HepG2 (cell line): ENCODE data around the gene SNF8. TPM values are rescaled to one million over a fixed set of nuclear protein-coding genes. Genes with fewer than 3 reads are reported as not detected.

Experiments
- ATAC-seq: fragments of 200-7000 bp; cut with Tn5 transposase; 3 replicates; pipeline ENCODE4 v1.9.1; 2020; ENCODE audit warnings: mild to moderate bottlenecking, moderate library complexity
- BruUV-seq: library from RNA; stranded (reverse); fragments of 400-500 nt; replicated peaks from 2 replicates; lab custom pipeline; 2021; lab: Mats Ljungman, UMichigan
- CTCF ChIA-PET: fragments of 300-600 bp; formaldehyde crosslinking; extraction: SDS; loops from one replicate; lab custom pipeline; 2021; ENCODE audit warnings: low total read pairs, inconsistent platforms, low intra/inter-chr PET ratio; lab: Yijun Ruan, JAX
- POLR2A ChIA-PET: fragments of 350-600 bp; sonication (Branson Sonifier 250); formaldehyde crosslinking; loops from one replicate; lab custom pipeline; 2020; ENCODE audit warnings: antibody characterized with exemption, inconsistent platforms; lab: Yijun Ruan, JAX
- DNase-seq: peaks from one replicate; pipeline ENCODE4 v3.0.0-alpha.2; 2015; ENCODE audit warnings: low spot score
- FAIRE-seq: peaks from 3 replicates; lab custom pipeline; 2011; peaks lifted over from hg19 to GRCh38; lab: Jason Lieb, UNC
- H2AFZ ChIP-seq: one replicate; pipeline ENCODE4 v1.6.1; 2011; ENCODE audit warnings: low read length, inconsistent platforms
- H3K27ac ChIP-seq: fragments of 300-600 bp; 3 replicates; pipeline ENCODE4 v1.8.0; 2011; ENCODE audit warnings: mixed run types, mild to moderate bottlenecking, mixed read lengths, low read length, inconsistent platforms; ENCODE audit not compliant: insufficient read depth; ENCODE audit errors: extremely low read length
- H3K27me3 ChIP-seq, 2 experiments: fragments of 200-600 bp in 1 of 2; 2 replicates in 1 of 2; 3 replicates in 1 of 2; pipeline versions ENCODE4 v1.6.0 to v1.8.0; 2011; ENCODE audit warnings: low read length in 2 of 2, mild to moderate bottlenecking in 2 of 2, moderate library complexity in 2 of 2, inconsistent platforms in 1 of 2; ENCODE audit not compliant: insufficient read depth in 2 of 2, control insufficient read depth in 1 of 2
- H3K36me3 ChIP-seq, 2 experiments: fragments of 200-600 bp in 1 of 2; replicated peaks in 1 of 2; 2 replicates in 1 of 2; 3 replicates in 1 of 2; pipeline versions ENCODE4 v1.5.1 to v1.8.0; 2011; ENCODE audit warnings: low read length in 2 of 2, inconsistent platforms in 1 of 2; ENCODE audit not compliant: insufficient read depth in 2 of 2, control insufficient read depth in 1 of 2
- H3K4me1 ChIP-seq: 2 replicates; pipeline ENCODE4 v1.5.1; 2012; ENCODE audit warnings: low read length, inconsistent platforms; ENCODE audit not compliant: insufficient read depth
- H3K4me2 ChIP-seq: 2 replicates; pipeline ENCODE4 v1.6.0; 2011; ENCODE audit warnings: low read depth, low read length, inconsistent platforms
- H3K4me3 ChIP-seq, 3 experiments: fragments of 200-600 bp in 1 of 3; sonication (generic), shearing (Covaris generic) in 1 of 3; replicated peaks in 1 of 3; 2 replicates each; pipeline ENCODE4 v1.5.1; 2011 to 2016; ENCODE audit warnings: low read length in 3 of 3, inconsistent platforms in 2 of 3, low read depth in 2 of 3, mild to moderate bottlenecking in 2 of 3, control low read depth in 1 of 3, mixed read lengths in 1 of 3; ENCODE audit not compliant: insufficient read depth in 1 of 3
- H3K79me2 ChIP-seq: one replicate; pipeline ENCODE4 v1.6.1; 2011; ENCODE audit warnings: low read length, inconsistent platforms; ENCODE audit not compliant: insufficient read depth
- H3K9ac ChIP-seq: 2 replicates; pipeline ENCODE4 v1.6.0; 2011; ENCODE audit warnings: mild to moderate bottlenecking, low read depth, low read length, inconsistent platforms; ENCODE audit not compliant: insufficient read depth
- H3K9me3 ChIP-seq: 2 replicates; pipeline ENCODE4 v1.5.1; 2012; ENCODE audit warnings: mild to moderate bottlenecking, low read length
- H4K20me1 ChIP-seq: 2 replicates; pipeline ENCODE4 v1.6.0; 2011; ENCODE audit warnings: inconsistent platforms, mild to moderate bottlenecking, low read length, moderate library complexity; ENCODE audit not compliant: insufficient read depth
- IRF2 ChIP-seq: IDR thresholded peaks from 2 replicates; pipeline ENCODE4 v1.6.1; 2018; ENCODE audit warnings: missing genetic modification reagents, missing compliant biosample characterization
- KLF12 ChIP-seq: sonication (generic); formaldehyde crosslinking; IDR thresholded peaks from 2 replicates; pipeline ENCODE4 v1.4.0; 2020; ENCODE audit warnings: missing genetic modification reagents, borderline replicate concordance
- MAFK ChIP-seq, 2 experiments: IDR thresholded peaks in 1 of 2; conservative IDR thresholded peaks in 1 of 2; 2 replicates each; pipeline ENCODE4 v1.6.1; 2011; ENCODE audit warnings: improper control_type of control experiment in 2 of 2, low read length in 2 of 2
- TSC22D2 ChIP-seq: sonication (generic); formaldehyde crosslinking; IDR thresholded peaks from 2 replicates; pipeline ENCODE4 v1.5.1; 2020; ENCODE audit warnings: missing genetic modification reagents, mild to moderate bottlenecking, borderline replicate concordance
- ZC3H4 ChIP-seq: sonication (generic); formaldehyde crosslinking; IDR thresholded peaks from 2 replicates; pipeline ENCODE4 v1.4.0; 2020; ENCODE audit warnings: missing genetic modification reagents, borderline replicate concordance
- ZFY ChIP-seq: sonication (generic); formaldehyde crosslinking; IDR thresholded peaks from 2 replicates; pipeline ENCODE4 v1.4.0; 2020; ENCODE audit warnings: missing genetic modification reagents
- ZNF468 ChIP-seq: sonication (generic); formaldehyde crosslinking; IDR thresholded peaks from 2 replicates; pipeline ENCODE4 v1.8.0; 2022; ENCODE audit warnings: mild to moderate bottlenecking, moderate library complexity, missing genetic modification reagents
- ZNF567 ChIP-seq: sonication (generic); formaldehyde crosslinking; IDR thresholded peaks from 2 replicates; pipeline ENCODE4 v1.8.1; 2023; ENCODE audit warnings: mild to moderate bottlenecking, missing genetic modification reagents, borderline replicate concordance
- ZNF572 ChIP-seq: sonication (generic); formaldehyde crosslinking; IDR thresholded peaks from 2 replicates; pipeline ENCODE4 v1.5.1; 2020; ENCODE audit warnings: mild to moderate bottlenecking, missing genetic modification reagents
- ZNF605 ChIP-seq: sonication (generic); formaldehyde crosslinking; IDR thresholded peaks from 2 replicates; pipeline ENCODE4 v1.8.0; 2022; ENCODE audit warnings: mild to moderate bottlenecking, missing genetic modification reagents
- ZNF607 ChIP-seq: sonication (generic); formaldehyde crosslinking; IDR thresholded peaks from 2 replicates; pipeline ENCODE4 v1.5.1; 2020; ENCODE audit warnings: missing genetic modification reagents, mild to moderate bottlenecking, borderline replicate concordance
- ZNF772 ChIP-seq: sonication (generic); formaldehyde crosslinking; IDR thresholded peaks from 2 replicates; pipeline ENCODE4 v1.5.0; 2020; ENCODE audit warnings: mild to moderate bottlenecking, missing genetic modification reagents
- ZNF784 ChIP-seq: sonication (generic); formaldehyde crosslinking; IDR thresholded peaks from 2 replicates; pipeline ENCODE4 v1.5.1; 2020; ENCODE audit warnings: missing genetic modification reagents, mild to moderate bottlenecking, borderline replicate concordance
- WGBS: methylation state at CpG from one replicate; pipeline ENCODE4 v1.1.6; 2017; ENCODE audit warnings: low lambda C conversion rate; 5-methylcytosine and 5-hydroxymethylcytosine counted together
- in situ Hi-C: cut with HindIII; loops from 2 replicates; pipeline ENCODE4 v1.10.0; 2017; ENCODE audit warnings: low pct_unique_long_range_greater_than_20kb; ENCODE audit not compliant: extremely low pct_ligation_motif_present
- intact Hi-C: fragments of 100-400 bp; cut with micrococcal nuclease; formaldehyde crosslinking; loops from one replicate; pipeline ENCODE4 v1.10.0; 2022; ENCODE audit not compliant: unreplicated experiment
- polyA plus RNA-seq, 8 experiments: library from polyadenylated mRNA; depleted of rRNA in 3 of 8; stranded (reverse) in 7 of 8; unstranded in 1 of 8; fragments of >200 nt; fragmentation: Illumina TruSeq in 4 of 8; extraction: Trizol in 4 of 8; gene quantifications; 2 replicates each; pipeline versions ENCODE4 v1.2.1 to v1.2.3, GENCODE V29; 2011 to 2016; ENCODE audit warnings: low read depth in 4 of 8, missing spikeins in 1 of 8, mixed read lengths in 1 of 8; ENCODE audit not compliant: insufficient read depth in 1 of 8
- total RNA-seq, 5 experiments: library from RNA; depleted of rRNA; stranded (reverse); fragments of >200 nt; fragmentation: Illumina TruSeq; extraction: Trizol; gene quantifications; 2 replicates each; pipeline ENCODE4 v1.2.3, GENCODE V29; 2016; ENCODE audit warnings: low read depth in 1 of 5
- TF ChIP-seq, protein P1 (sequence below): sonication (generic); formaldehyde crosslinking; IDR thresholded peaks from 2 replicates; pipeline ENCODE4 v1.5.1; 2020; ENCODE audit warnings: mild to moderate bottlenecking, missing genetic modification reagents

Gene SNF8
- total and polyA plus RNA-seq, 2 of the 13 experiments (the other 11 are each of a cell fraction or from before 2014, with no cell fraction given) = 114 to 153 TPM

GRCh38 chr17:48973806-48974205, 29.2 kb upstream of the SNF8 start:
- DNase-seq (no peak), FAIRE-seq (no peak), ATAC-seq (no peak)
- Histone ChIP-seq H3K27me3 (no peaks in the 10 kb centered on the region), H3K27ac (no peak overlapping the region), H3K9ac (no peak overlapping the region), H3K4me2 (0 out of 2 replicates have a peak overlapping the region, but pooled peaks have one; percentile 9), H3K4me3 (no peak overlapping the region), H3K4me1 (peaks cover 46% of the 10 kb centered on the region), H3K36me3 (no peaks in the 10 kb centered on the region), H4K20me1 (no peaks in the 10 kb centered on the region), H2AFZ (no peak overlapping the region), H3K9me3 (no peaks in the 10 kb centered on the region), H3K79me2 (no peaks in the 10 kb centered on the region)
- in situ Hi-C loops (no loop called here), intact Hi-C loops (no loop called here)
- WGBS = 75% methylated on average over 3 of the region's 3 CpGs
- ChIA-PET CTCF (no interaction called here), POLR2A (interaction anchor here (0.9 to 7.4 kb wide), 8 partner anchors 11 to 81 kb away, joined by 3 to 268 read pairs (median 28); partner anchors contain the start of genes ATP5MC1, IGF2BP1 and SNF8)
- TF ChIP-seq TSC22D2 (CRISPR knock-in tag) = no peak
- peak; percentile 73; the same call in 1 of the 2 replicates for TF ChIP-seq ZNF605 (CRISPR knock-in tag)
- no TSS peak for BruUV-seq

DNA sequence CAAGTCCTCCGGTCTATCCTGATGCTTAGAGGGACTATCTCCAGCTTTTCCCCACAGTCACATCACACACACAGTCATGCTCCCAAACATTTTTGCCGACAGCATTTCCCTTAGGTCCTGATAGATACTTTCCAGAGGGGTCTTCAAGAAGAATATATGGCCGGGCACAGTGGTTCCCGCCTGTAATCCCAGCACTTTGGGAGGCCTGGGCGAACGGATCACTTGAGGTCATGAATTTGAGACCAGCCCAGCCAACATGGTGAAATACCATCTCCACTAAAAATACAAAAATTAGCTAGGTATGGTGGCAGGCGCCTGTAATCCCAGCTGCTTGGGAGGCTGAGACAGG, 28.1 kb upstream of the SNF8 start:
- in situ Hi-C loops (no loop called here), intact Hi-C loops (no loop called here)
- Histone ChIP-seq H3K27ac (peak overlapping the region; percentile 79), H3K9me3 (no peaks in the 10 kb centered on the region), H3K36me3 (no peaks in the 10 kb centered on the region), H4K20me1 (no peaks in the 10 kb centered on the region), H3K4me1 (peaks cover 46% of the 10 kb centered on the region), H3K27me3 (no peaks in the 10 kb centered on the region), H3K4me3 (peak overlapping the region; percentile 47 to 68 (median 48); a peak in 5 of 6 replicates), H3K4me2 (peak overlapping the region; percentile 97), H3K9ac (peak overlapping the region; percentile 65), H3K79me2 (no peaks in the 10 kb centered on the region), H2AFZ (peak overlapping the region; percentile 22)
- ATAC-seq (peak; percentile 13), DNase-seq (no peak), FAIRE-seq (no peak)
- CTCF ChIA-PET = no interaction called here
- POLR2A ChIA-PET = interaction anchor here (0.6 to 7.4 kb wide), 17 partner anchors 8 to 134 kb away, joined by 3 to 268 read pairs (median 16); partner anchors contain the start of genes ATP5MC1, IGF2BP1 and SNF8
- BruUV-seq = TSS peak; percentile 81
- WGBS = 6% methylated on average over 7 of the region's 7 CpGs
- TF ChIP-seq ZFY (CRISPR knock-in tag) (no peak), ZNF468 (CRISPR knock-in tag) (0 out of 2 replicates have a peak, but pooled peaks have one; percentile 55), ZNF607 (peak; percentile 79; the same call in 1 of the 2 replicates), ZNF784 (CRISPR knock-in tag) (0 out of 2 replicates have a peak, but pooled peaks have one; percentile 15), ZC3H4 (CRISPR knock-in tag) (0 out of 2 replicates have a peak, but pooled peaks have one; percentile 58), ZNF567 (CRISPR knock-in tag) (0 out of 2 replicates have a peak, but pooled peaks have one; percentile 8), ZNF572 (CRISPR knock-in tag) (0 out of 2 replicates have a peak, but pooled peaks have one; percentile 47), MAFK (conservative IDR thresholded peaks at IDR 0.05 in 1 of 2, IDR thresholded peaks at IDR 0.05 in 1 of 2; ENCODE audit: low read length in 2 of 2) (no peak), ZNF772 (CRISPR knock-in tag) (peak; percentile 63; the same call in 1 of the 2 replicates), KLF12 (peak; percentile 38; the same call in 1 of the 2 replicates), IRF2 (CRISPR knock-in tag) (0 out of 2 replicates have a peak, but pooled peaks have one; percentile 1)
- TF ChIP-seq, protein P1, sequence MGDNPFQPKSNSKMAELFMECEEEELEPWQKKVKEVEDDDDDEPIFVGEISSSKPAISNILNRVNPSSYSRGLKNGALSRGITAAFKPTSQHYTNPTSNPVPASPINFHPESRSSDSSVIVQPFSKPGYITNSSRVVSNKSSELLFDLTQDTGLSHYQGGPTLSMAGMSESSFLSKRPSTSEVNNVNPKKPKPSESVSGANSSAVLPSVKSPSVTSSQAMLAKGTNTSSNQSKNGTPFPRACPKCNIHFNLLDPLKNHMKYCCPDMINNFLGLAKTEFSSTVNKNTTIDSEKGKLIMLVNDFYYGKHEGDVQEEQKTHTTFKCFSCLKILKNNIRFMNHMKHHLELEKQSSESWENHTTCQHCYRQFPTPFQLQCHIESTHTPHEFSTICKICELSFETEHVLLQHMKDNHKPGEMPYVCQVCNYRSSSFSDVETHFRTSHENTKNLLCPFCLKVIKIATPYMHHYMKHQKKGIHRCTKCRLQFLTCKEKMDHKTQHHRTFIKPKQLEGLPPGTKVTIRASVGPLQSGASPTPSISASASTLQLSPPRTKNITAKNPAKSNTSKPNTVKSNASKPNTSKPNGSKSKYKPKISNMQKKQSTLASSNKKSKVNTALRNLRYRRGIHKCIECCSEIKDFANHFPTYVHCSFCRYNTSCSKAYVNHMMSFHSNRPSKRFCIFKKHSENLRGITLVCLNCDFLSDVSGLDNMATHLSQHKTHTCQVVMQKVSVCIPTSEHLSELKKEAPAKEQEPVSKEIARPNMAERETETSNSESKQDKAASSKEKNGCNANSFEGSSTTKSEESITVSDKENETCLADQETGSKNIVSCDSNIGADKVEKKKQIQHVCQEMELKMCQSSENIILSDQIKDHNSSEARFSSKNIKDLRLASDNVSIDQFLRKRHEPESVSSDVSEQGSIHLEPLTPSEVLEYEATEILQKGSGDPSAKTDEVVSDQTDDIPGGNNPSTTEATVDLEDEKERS (CRISPR knock-in tag) = 0 out of 2 replicates have a peak, but pooled peaks have one; percentile 26
